SW 1271 (cell line): ENCODE results near the gene RIBC2.

Experiments used
- DNase-seq, 2 experiments: peaks; one replicate each; lab custom pipeline; 2025; lab: John Stamatoyannopoulos, UW

The RIBC2 gene

DNA sequence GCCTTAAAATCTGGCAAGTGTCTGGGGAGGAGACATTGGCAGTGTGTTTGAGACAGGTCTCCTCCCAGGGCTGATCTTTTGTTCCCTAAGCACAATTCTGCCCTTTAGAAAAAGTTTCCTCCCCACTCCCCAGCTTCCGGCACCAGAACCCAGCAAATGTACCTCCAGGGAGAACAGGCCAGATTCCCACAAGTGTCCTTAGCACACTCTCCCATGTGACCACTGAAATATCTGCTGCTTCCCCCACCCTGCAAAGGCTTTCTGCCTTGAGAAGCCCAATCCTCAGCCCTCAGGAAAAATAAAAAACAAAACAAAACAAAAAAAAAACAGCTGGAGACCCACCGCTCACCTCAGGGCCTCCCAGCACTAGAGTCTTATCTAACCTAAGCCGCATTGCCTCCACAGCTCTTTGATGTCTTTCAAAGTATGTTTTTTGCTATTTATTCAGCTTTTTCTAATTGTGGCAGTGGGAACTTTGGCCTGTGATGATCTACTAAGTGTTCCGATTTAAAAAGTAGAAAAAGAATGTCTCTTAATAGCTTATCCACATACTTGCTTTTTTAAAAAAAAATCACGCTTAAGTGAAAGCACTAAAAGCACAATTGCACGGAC is 60.2 kb downstream of the RIBC2 start:
- DNase-seq, result no peak

DNA sequence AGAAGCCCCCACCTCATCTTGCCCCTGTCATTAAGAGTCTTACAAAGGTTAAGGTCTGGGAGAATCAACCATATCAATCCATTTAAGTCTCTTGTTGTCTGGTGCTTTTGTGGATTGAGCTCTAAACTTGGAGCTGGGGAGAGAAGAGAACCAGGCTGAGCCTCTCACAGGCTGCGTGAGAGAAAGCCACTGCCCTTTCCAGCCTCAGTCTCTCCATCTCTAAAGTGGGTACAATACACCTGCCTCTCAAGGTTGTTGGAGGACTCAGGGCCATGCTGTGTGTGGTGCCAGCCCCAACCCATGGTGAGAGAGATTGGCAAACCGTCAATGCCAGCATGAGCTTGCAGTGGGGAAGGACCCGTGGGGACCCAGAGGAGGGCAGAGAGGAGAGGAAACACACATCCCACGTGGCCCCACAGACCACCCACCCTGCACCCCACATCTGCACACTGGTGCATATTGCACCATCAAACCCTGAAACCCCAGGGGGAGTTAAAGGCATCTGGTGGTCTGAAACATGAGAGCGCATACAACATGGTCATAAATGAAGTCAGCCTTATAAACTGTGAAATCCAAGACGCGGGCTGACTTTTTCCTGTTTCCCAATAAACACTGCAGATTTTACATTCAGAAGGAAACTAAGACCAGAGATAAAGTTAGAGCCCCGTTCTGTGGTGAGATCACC is 61.7 kb downstream of the RIBC2 start:
- no peak for DNase-seq

GRCh38 chr22:45475851-45476514 is 62.5 kb downstream of the RIBC2 start:
- DNase-seq, result no peak

GRCh38 chr22:45476814-45477213 is 63.3 kb downstream of the RIBC2 start:
- DNase-seq, result no peak

DNA sequence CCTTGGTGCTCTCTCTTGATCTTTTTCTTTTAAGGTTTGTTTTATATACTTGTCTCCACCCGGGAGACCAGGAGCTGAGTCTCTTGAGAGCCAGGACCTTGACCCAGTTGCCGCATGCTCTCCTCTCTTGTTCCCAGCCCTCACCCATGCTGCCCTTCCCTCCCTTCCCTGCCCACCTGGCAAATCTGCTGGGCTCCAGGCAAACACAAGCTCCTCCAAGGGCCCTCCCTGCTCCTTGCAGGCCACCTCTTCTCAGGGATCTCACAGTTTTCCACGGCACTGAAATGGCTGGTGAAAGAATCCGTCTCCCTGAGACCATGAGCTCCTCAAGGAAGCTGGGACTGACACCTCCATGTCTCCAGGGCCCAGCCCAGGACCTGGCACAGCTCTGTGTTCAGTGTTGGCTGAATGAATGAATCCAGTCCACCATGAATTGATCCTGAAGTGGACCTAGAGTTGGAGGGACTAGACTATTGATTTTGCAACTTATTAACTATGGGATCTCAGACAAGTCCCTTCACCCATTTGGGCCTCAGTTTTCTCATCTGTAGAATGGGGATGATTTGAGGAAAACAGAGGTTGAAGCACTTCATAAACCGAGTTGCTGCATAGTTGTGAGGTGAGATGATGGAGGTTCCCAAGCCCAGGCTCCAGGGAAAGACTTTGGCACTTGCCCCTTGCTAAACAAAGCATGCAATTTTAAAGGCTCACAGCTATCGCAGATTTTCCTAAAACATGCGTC is 64.0 kb downstream of the RIBC2 start:
- no peak for DNase-seq

- DNase-seq, result no peak
Observed at GRCh38 chr22:45478108-45478771, 64.7 kb downstream of the RIBC2 start.

DNA sequence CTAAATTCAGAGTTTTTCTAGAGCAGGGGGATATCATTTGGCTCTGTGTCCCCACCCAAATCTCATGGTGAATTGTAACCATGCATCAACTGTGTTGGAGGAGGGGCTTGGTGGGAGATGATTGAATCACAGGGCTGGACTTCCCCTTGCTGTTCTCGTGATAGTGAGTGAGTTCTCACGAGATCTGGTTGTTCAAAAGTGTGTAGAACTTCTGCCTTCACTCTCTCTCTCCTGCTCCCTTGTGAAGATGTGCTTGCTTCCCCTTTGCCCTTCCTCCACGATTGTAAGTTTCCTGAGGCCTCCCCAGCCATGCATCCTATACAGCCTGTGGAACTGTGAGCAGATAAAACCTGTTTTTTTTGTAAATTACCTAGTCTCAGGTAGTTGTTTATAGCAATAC is 67.2 kb downstream of the RIBC2 start:
- DNase-seq, result no peak

GRCh38 chr22:45481661-45482060 is 68.2 kb downstream of the RIBC2 start:
- DNase-seq, result no peak
